NCI-H446 (cell line): Measurements from ENCODE around the gene TMPRSS9.
"Not testable (repeated sequence)": the region's sequence is repeated elsewhere in the genome, so short reads cannot be mapped to it uniquely, and the experiment has no call there.

Source experiments
- DNase-seq, 2 experiments: peaks; one replicate each; lab custom pipeline; 2025; lab: John Stamatoyannopoulos, UW

The TMPRSS9 gene

DNA sequence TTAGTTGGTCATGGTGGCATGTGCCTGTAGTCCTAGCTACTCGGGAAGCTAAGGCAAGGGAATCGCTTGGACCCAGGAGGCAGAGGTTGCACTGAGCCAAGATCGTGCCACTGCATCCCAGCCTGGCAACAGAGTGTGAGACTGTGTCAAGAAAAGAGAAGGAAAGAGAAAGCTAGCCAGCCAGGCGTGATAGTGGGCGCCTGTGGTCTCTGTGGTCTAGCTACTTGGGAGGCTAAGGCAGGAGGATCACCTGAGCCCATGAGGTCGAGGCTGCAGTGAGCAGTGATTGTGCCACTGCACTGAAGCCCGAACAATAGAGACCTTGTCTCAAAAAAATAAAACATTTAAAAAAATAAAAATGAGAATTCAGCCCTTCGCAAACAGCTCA lies 34.0 kb downstream of the TMPRSS9 start:
- DNase-seq: no peak

- DNase-seq: no peak
These were observed 34.6 kb downstream of the TMPRSS9 start for GRCh38 chr19:2394442-2395292.

GRCh38 chr19:2395293-2395829 lies 35.3 kb downstream of the TMPRSS9 start:
- DNase-seq: not testable (repeated sequence)

DNA sequence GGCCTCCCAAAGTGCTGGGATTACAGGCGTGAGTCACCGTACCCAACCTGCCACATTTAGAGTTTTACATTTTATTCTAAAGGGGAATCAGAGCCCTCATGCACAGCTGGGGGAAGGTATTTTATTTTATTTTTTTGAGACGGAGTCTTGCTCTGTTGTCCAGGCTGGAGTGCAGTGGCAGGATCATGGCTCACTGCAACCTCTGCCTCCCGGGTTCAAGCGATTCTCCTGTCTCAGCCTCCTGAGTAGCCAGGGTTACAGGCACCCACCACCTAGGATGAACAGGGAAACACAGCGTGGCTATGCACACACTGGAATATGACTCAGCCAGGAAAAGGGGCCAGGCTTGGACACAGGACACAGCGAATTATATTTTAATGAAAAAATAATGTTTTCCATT lies 37.1 kb downstream of the TMPRSS9 start:
- not testable (repeated sequence) for DNase-seq

GRCh38 chr19:2398735-2399305 lies 38.8 kb downstream of the TMPRSS9 start:
- DNase-seq: no peak

GRCh38 chr19:2399582-2399981 lies 39.5 kb downstream of the TMPRSS9 start:
- DNase-seq: no peak

- DNase-seq: no peak
These were observed 48.2 kb downstream of the TMPRSS9 start for GRCh38 chr19:2408247-2408646.

GRCh38 chr19:2409352-2409912 lies 49.4 kb downstream of the TMPRSS9 start:
- DNase-seq: no peak

DNA sequence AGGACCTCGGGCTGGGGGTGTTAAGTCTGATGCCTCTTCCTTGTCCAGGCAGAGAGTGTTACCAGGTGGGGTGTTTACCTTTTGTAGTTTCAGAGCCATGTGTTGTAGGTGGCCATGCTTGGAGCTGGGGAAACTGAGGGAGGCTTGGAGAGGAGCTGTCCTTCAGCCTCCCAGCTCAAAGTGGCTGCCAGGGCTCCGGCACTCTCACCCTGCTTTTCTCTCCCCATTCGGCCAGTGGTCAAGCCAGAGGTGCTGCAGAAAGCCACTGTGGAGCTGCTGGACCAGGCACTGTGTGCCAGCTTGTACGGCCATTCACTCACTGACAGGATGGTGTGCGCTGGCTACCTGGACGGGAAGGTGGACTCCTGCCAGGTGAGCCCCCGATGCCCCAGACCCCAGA lies 50.0 kb downstream of the TMPRSS9 start:
- DNase-seq: no peak

GRCh38 chr19:2411709-2412108 lies 51.6 kb downstream of the TMPRSS9 start:
- no peak for DNase-seq

GRCh38 chr19:2412449-2412848 lies 52.4 kb downstream of the TMPRSS9 start:
- no peak for DNase-seq

DNA sequence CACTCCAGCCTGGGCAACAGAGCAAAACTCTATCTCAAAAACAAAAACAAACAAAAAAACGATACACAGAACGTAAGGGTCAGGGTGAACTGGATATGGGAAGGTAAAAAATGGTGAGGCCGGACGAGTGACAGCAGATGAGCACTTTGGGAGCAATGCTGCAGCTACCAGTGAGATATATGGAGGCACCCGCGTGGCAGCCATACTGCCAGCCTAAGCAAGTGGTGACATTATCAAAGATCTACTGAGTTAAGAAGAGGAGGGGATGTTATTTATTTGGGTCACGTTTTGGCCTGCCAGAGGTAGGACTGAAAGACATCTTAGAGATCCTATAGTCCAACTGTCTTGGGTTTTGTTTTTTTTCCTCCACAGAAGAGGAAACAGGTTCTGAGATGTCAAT lies 53.1 kb downstream of the TMPRSS9 start:
- DNase-seq: no peak

- DNase-seq: no peak
These were observed 53.6 kb downstream of the TMPRSS9 start for GRCh38 chr19:2413629-2414028.

- DNase-seq: no peak
These were observed 55.4 kb downstream of the TMPRSS9 start for GRCh38 chr19:2415281-2415972.

GRCh38 chr19:2415973-2416319 lies 55.9 kb downstream of the TMPRSS9 start:
- no peak for DNase-seq

- no peak for DNase-seq
These were observed 56.4 kb downstream of the TMPRSS9 start for GRCh38 chr19:2416321-2417097.

DNA sequence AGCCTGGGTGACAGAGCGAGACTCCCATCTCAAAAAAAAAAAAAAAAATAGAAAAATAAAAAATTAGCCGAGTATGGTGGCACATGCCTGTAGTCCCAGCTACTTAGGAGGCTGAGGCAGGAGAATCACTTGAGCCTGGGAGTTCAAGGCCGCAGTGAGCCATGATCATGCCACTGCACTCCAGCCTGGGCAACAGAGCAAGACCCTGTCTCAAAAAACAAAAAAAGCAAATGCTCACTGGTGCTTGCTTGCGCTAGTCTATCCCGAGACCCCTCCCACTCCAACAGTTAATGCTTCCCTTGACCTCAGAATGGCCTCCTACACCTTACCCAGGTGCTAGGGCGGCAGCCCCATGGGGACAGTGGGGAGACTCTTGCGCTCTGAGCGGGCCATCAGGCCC lies 57.4 kb downstream of the TMPRSS9 start:
- DNase-seq: not testable (repeated sequence)

- DNase-seq: no peak
These were observed 57.9 kb downstream of the TMPRSS9 start for GRCh38 chr19:2417881-2418406.

DNA sequence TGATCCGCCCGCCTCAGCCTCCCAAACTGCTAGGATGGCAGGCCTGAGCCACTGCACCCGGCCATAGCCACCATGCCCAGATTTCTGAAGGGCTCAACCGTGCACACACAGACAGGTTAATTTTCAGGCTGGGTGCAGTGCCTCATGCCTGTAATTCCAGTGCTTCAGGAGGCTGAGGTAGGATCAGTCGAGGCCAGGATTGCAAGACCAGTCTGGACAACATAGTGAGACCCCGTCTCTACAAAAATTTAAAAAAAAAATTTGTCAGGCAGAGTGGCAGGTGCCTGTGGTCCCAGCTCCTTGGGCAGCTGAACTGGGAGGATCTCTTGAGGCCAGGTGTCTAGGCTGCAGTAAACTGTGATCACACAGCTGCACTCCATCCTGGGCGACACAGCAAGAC lies 59.7 kb downstream of the TMPRSS9 start:
- no peak for DNase-seq

DNA sequence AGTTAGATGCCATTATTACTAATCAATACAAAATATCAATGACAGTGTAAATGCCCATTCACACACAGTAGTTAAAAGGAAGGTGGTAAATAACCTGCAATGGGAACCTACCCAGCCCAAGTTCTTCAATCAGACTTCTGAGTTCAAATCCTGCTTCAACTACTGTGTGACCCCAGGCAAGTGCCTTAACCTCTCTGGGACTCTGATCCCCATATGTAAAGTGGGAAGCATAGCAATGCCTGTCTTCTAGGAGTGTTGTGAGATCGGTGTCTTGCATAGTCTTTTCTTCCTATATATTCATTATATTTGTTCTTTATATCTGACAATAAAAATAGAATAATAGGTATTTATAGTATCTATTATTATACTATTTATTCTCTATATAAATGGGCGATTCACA lies 60.4 kb downstream of the TMPRSS9 start:
- DNase-seq: no peak

GRCh38 chr19:2421581-2422306 lies 61.7 kb downstream of the TMPRSS9 start:
- DNase-seq: no peak
